Measurements from ENCODE around the gene GDPD5. TPM values are rescaled to one million over a fixed set of nuclear protein-coding genes. Genes with fewer than 3 reads are reported as not detected.

Gene GDPD5
- total RNA-seq, 1 experiment from 2014 or later, result 7.8 TPM

GRCh38 chr11:75470476-75471080 lies 55.2 kb downstream of the GDPD5 start:
- Histone ChIP-seq H4K5ac (ENCODE audit: insufficient read length, low read depth, low read length) (no peak overlapping the region), H3K18ac (ENCODE audit: insufficient read length, low read depth, low read length) (no peak overlapping the region), H2BK120ac (ENCODE audit: low read depth, low read length, poor library complexity, severe bottlenecking) (no peak overlapping the region), H2BK20ac (ENCODE audit: low read depth, low read length, poor library complexity, severe bottlenecking) (no peak overlapping the region), H3K4me1 (ENCODE audit: insufficient read depth, low read length) (no peaks in the 10 kb centered on the region), H2BK15ac (ENCODE audit: low read depth, low read length) (no peak overlapping the region), H3K27ac (ENCODE audit: insufficient read length, low read depth, low read length) (no peak overlapping the region), H3K27me3 (ENCODE audit: insufficient read depth, low read length) (no peaks in the 10 kb centered on the region), H3K9ac (ENCODE audit: extremely low read depth, insufficient read length, low read length) (no peak overlapping the region), H3K4ac (ENCODE audit: low read depth, low read length) (no peak overlapping the region), H3K23ac (ENCODE audit: insufficient read length, low read depth, low read length) (no peak overlapping the region), H2AK5ac (ENCODE audit: insufficient read length, low read length) (no peak overlapping the region), H3K4me2 (ENCODE audit: insufficient read depth, insufficient read length, low read length) (no peak overlapping the region), H3K9me3 (ENCODE audit: control insufficient read depth, low read depth, low read length) (no peaks in the 10 kb centered on the region), H3T11ph (ENCODE audit: low read length) (no peak overlapping the region), H3K23me2 (ENCODE audit: insufficient read length, low read depth, low read length, poor library complexity, severe bottlenecking) (no peaks in the 10 kb centered on the region), H3K14ac (ENCODE audit: insufficient read depth, low read length) (no peak overlapping the region), H3K79me1 (ENCODE audit: insufficient read depth, low read depth, low read length, poor library complexity, severe bottlenecking) (no peaks in the 10 kb centered on the region), H3K79me2 (ENCODE audit: insufficient read depth, low read length) (no peaks in the 10 kb centered on the region), H4K91ac (ENCODE audit: insufficient read length, low read depth, low read length) (no peak overlapping the region), H4K20me1 (ENCODE audit: control insufficient read depth, insufficient read depth, insufficient read length) (no peaks in the 10 kb centered on the region), H2BK5ac (ENCODE audit: insufficient read length, low read length) (no peak overlapping the region), H2BK12ac (ENCODE audit: insufficient read length, low read depth, low read length) (no peak overlapping the region), H4K8ac (replicated peaks; ENCODE audit: insufficient read length, low read depth, low read length) (no peak overlapping the region), H2AFZ (ENCODE audit: low read length) (no peak overlapping the region), H3K56ac (ENCODE audit: insufficient read length, low read depth, low read length) (no peak overlapping the region)
- WGBS (ENCODE audit: extremely low coverage, insufficient read length, low lambda C conversion rate), result no CpG with 5 or more reads among the region's 7 CpGs
- H3K4me3 Mint-ChIP-seq, result no peak overlapping the region; a peak in 1 of 5 replicates
- DNase-seq, result no peak
- H3K36me3 Mint-ChIP-seq (ENCODE audit: insufficient read depth in 1 of 3, low read depth in 3 of 3), result no peaks in the 10 kb centered on the region
- TF ChIP-seq CTCF (conservative IDR thresholded peaks at IDR 0.05), result no peak
- peak overlapping the region in 1 of 3 experiments; percentile 40; a peak in 1 of 7 replicates for H3K27ac Mint-ChIP-seq
- peaks cover 35 to 48% of the 10 kb centered on the region in 2 experiments for H3K4me1 Mint-ChIP-seq
- H3K9me3 Mint-ChIP-seq, result no peaks in the 10 kb centered on the region; a peak in 1 of 5 replicates
- H3K27me3 Mint-ChIP-seq (ENCODE audit: low read depth), result no peaks in the 10 kb centered on the region; the same call in 1 of the 2 replicates
